ENCODE data around the gene DGUOK. TPM values are rescaled to one million over a fixed set of nuclear protein-coding genes. Genes with fewer than 3 reads are reported as not detected.

Gene DGUOK
- total and polyA plus RNA-seq, 2 donors (not counting 1 experiment from before 2014, with no cell fraction given) = 54.3 to 93.7 TPM

- DNase-seq (ENCODE audit: low read depth in 2 of 2) = peak in 1 of 2 donors; percentile 25
- no peak for TF ChIP-seq EZH2 (IDR thresholded peaks at IDR 0.05; ENCODE audit: low read length, missing control alignments)
- peak; percentile 8 to 38 for TF ChIP-seq CTCF (conservative IDR thresholded peaks at IDR 0.05 in 1 of 2, IDR thresholded peaks at IDR 0.05 in 1 of 2; ENCODE audit: low read depth in 1 of 2, low read length in 2 of 2)
- no peak overlapping the region for H3K4me2 ChIP-seq (ENCODE audit: extremely low read depth, insufficient read depth, low read length)
- H3K4me3 ChIP-seq (replicated peaks in 1 of 4; ENCODE audit: control extremely low read depth in 1 of 4, insufficient read depth in 1 of 4, low read depth in 3 of 4, low read length in 4 of 4) = no peak overlapping the region
- no peak overlapping the region for H3K9ac ChIP-seq (ENCODE audit: insufficient read depth, low read length)
- H3K27me3 ChIP-seq (ENCODE audit: control insufficient read depth, insufficient read depth, low read length) = no peaks in the 10 kb centered on the region
- H3K27ac ChIP-seq (ENCODE audit: insufficient read depth, low read length) = no peak overlapping the region
- H3K9me3 ChIP-seq (ENCODE audit: control insufficient read depth, insufficient read depth, low read depth, low read length) = no peaks in the 10 kb centered on the region
- peaks cover 2% of the 10 kb centered on the region for H3K36me3 ChIP-seq (ENCODE audit: control insufficient read depth, insufficient read depth, low read length)
- no peaks in the 10 kb centered on the region for H3K4me1 ChIP-seq (ENCODE audit: control insufficient read depth, extremely low read depth, insufficient read depth, low read length)
- no peaks in the 10 kb centered on the region for H3K79me2 ChIP-seq (ENCODE audit: control insufficient read depth, insufficient read depth, low read length)
- H4K20me1 ChIP-seq (ENCODE audit: control insufficient read depth, extremely low read depth, insufficient read depth, low read length) = no peaks in the 10 kb centered on the region
- H2AFZ ChIP-seq (ENCODE audit: low read length) = no peak overlapping the region
Measured at GRCh38 chr2:73920577-73921545, 5.8 kb upstream of the DGUOK start.

DNA sequence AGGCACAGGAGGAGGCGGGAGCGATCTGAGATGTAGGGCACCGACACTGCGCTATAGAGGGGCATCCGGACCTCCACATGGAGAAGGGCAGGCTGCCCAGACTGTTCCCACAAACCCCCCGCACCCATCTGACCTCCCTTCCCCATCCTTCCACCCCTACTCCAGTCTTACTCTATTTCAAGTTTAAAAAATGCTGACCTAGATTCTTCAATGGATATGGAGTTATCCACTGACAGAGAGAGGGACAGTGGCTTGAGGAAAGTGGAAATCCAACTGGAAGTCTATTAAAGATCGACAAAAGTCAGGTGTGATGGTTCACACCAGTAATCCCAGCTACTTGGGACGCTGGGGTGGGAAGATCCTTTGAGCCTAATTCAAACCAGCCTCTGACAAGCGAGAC, 5.1 kb upstream of the DGUOK start:
- H3K9ac ChIP-seq (ENCODE audit: insufficient read depth, low read length) = no peak overlapping the region
- no peaks in the 10 kb centered on the region for H3K4me1 ChIP-seq (ENCODE audit: control insufficient read depth, extremely low read depth, insufficient read depth, low read length)

More for the DNA sequence above, 5.1 kb upstream of the DGUOK start:
- H3K27ac ChIP-seq (ENCODE audit: insufficient read depth, low read length) = no peak overlapping the region
- no peaks in the 10 kb centered on the region for H3K79me2 ChIP-seq (ENCODE audit: control insufficient read depth, insufficient read depth, low read length)
- no peaks in the 10 kb centered on the region for H3K9me3 ChIP-seq (ENCODE audit: control insufficient read depth, insufficient read depth, low read depth, low read length)
- DNase-seq (ENCODE audit: low read depth in 2 of 2) = no peak
- no peak overlapping the region for H3K4me2 ChIP-seq (ENCODE audit: extremely low read depth, insufficient read depth, low read length)
- H3K36me3 ChIP-seq (ENCODE audit: control insufficient read depth, insufficient read depth, low read length) = peaks cover 2% of the 10 kb centered on the region
- H3K4me3 ChIP-seq (replicated peaks in 1 of 4; ENCODE audit: control extremely low read depth in 1 of 4, insufficient read depth in 1 of 4, low read depth in 3 of 4, low read length in 4 of 4) = no peak overlapping the region
- TF ChIP-seq CTCF (conservative IDR thresholded peaks at IDR 0.05 in 1 of 2, IDR thresholded peaks at IDR 0.05 in 1 of 2; ENCODE audit: low read depth in 1 of 2, low read length in 2 of 2) = no peak
- no peak for TF ChIP-seq EZH2 (IDR thresholded peaks at IDR 0.05; ENCODE audit: low read length, missing control alignments)
- H4K20me1 ChIP-seq (ENCODE audit: control insufficient read depth, extremely low read depth, insufficient read depth, low read length) = no peaks in the 10 kb centered on the region
- H2AFZ ChIP-seq (ENCODE audit: low read length) = no peak overlapping the region
- no peaks in the 10 kb centered on the region for H3K27me3 ChIP-seq (ENCODE audit: control insufficient read depth, insufficient read depth, low read length)

Data from fibroblast of lung (primary cell).